CD4-positive, CD25-positive, alpha-beta regulatory T cell (primary cell): Measurements from ENCODE around the gene STAB2. TPM values are rescaled to one million over a fixed set of nuclear protein-coding genes. Genes with fewer than 3 reads are reported as not detected.

Source experiments
- ATAC-seq, 2 donors: fragments of 150-1000 bp; cut with Tn5 transposase; one replicate each; pipeline ENCODE4 v1.10.0; 2021; ENCODE audit warnings: low read depth in 2 of 2, moderate number of reproducible peaks in 2 of 2, moderate library complexity in 1 of 2
- DNase-seq, 3 donors: peaks; one replicate each; pipeline versions ENCODE4 v3.0.0 to v3.0.0-alpha.2; 2012 to 2022; ENCODE audit warnings: mixed read lengths in 1 of 3
- H3K27ac ChIP-seq: one replicate; pipeline ENCODE4 v1.7.0; 2013; ENCODE audit warnings: mild to moderate bottlenecking, low read length; ENCODE audit not compliant: insufficient read depth, poor library complexity, severe bottlenecking
- H3K27me3 ChIP-seq: one replicate; pipeline ENCODE4 v1.7.0; 2013; ENCODE audit warnings: low read length; ENCODE audit not compliant: control insufficient read depth, insufficient read depth
- H3K36me3 ChIP-seq: one replicate; pipeline ENCODE4 v1.7.0; 2013; ENCODE audit warnings: mild to moderate bottlenecking, low read length, moderate library complexity; ENCODE audit not compliant: control insufficient read depth, insufficient read depth
- H3K4me1 ChIP-seq: 2 replicates; pipeline ENCODE4 v1.7.0; 2013; ENCODE audit warnings: mild to moderate bottlenecking, low read length; ENCODE audit not compliant: insufficient read depth, control insufficient read depth, poor library complexity, severe bottlenecking
- H3K4me3 ChIP-seq: one replicate; pipeline ENCODE4 v1.7.0; 2013; ENCODE audit warnings: low read depth, mild to moderate bottlenecking, low read length, moderate library complexity
- H3K9me3 ChIP-seq, 2 experiments: 1 replicate in 1 of 2; 2 replicates in 1 of 2; pipeline ENCODE4 v1.7.0; 2013; ENCODE audit warnings: low read length in 2 of 2, mild to moderate bottlenecking in 1 of 2, moderate library complexity in 1 of 2; ENCODE audit not compliant: control insufficient read depth in 2 of 2
- H3K27ac Mint-ChIP-seq, 3 donors: one replicate each; pipeline ENCODE4 v1.8.0; 2020 to 2022; ENCODE audit warnings: mild to moderate bottlenecking in 3 of 3, mixed read lengths in 3 of 3, moderate library complexity in 2 of 3
- H3K27me3 Mint-ChIP-seq: one replicate; pipeline ENCODE4 v1.8.0; 2022; ENCODE audit warnings: mild to moderate bottlenecking, mixed read lengths
- H3K36me3 Mint-ChIP-seq: one replicate; pipeline ENCODE4 v1.8.0; 2020; ENCODE audit warnings: mixed read lengths
- H3K4me1 Mint-ChIP-seq, 4 donors: one replicate each; pipeline ENCODE4 v1.8.0; 2020 to 2022; ENCODE audit warnings: mixed read lengths in 4 of 4, mild to moderate bottlenecking in 1 of 4
- H3K4me3 Mint-ChIP-seq, 4 donors: one replicate each; pipeline ENCODE4 v1.8.0; 2020 to 2022; ENCODE audit warnings: mild to moderate bottlenecking in 4 of 4, mixed read lengths in 4 of 4, moderate library complexity in 3 of 4
- H3K9me3 Mint-ChIP-seq, 7 donors: one replicate each; pipeline ENCODE4 v1.8.0; 2020 to 2022; ENCODE audit warnings: mixed read lengths in 7 of 7, mild to moderate bottlenecking in 3 of 7, moderate library complexity in 2 of 7
- polyA plus RNA-seq, 4 donors: library from polyadenylated mRNA; unstranded; fragments of 300-500 nt; fragmentation: Illumina TruSeq; gene quantifications; one replicate each; pipeline ENCODE4 v1.2.3, GENCODE V29; 2021
- total RNA-seq: library from RNA; stranded (reverse); gene quantifications from one replicate; pipeline ENCODE4 v1.2.3, GENCODE V29; 2022

Gene STAB2
- total and polyA plus RNA-seq, 5 donors from 2014 or later = not detected

DNA sequence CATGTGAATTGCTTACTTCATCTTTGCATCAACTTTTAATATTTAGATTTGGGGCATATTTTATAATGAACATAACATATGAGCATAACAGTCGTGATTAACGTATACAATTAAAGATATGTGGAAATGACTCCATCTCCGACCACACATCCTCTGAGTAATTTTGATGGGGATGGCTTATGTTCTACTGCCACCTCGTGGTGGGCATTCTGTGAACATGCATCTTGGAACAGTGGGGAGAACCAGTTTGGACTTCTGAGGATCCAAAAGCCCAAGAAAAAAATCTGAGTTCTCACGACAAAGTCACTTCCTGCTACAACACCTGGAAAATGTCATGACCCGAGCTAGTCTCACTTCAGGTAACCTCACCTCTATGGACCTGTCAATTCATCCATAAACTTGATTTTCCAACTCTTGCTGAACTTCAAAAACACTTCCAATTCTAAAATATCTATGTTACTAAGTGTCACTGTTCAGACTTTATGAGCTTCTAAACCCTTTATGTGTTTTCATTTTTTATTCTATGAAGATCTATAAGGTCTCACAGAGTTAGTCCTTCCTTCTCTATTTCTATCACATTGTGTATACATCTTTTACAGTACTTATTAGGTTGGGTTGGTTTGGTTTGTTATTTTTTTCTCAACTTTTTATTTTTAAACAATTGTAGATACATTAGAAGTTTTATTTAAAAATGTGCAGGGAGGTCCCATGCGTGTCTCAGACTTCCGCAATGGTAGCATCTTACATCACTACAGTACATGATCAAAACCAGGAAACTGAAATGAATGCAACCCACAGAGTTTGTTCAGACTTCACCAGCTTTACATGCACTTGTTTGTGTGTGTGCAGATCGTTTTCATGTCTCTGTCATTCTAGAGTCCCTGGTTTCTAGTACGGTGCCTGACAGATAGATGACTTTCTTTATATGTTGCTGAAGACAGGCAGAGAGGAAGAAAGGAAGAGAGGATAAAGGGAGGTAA lies 38.2 kb upstream of the STAB2 start:
- Histone ChIP-seq H3K9me3 (no peaks in the 10 kb centered on the region), H3K4me1 (no peaks in the 10 kb centered on the region), H3K27ac (no peak overlapping the region), H3K27me3 (peaks cover 4% of the 10 kb centered on the region), H3K36me3 (no peaks in the 10 kb centered on the region), H3K4me3 (no peak overlapping the region)
- DNase-seq = peak; percentile 54 to 79 (median 72)
- ATAC-seq = peak; percentile 58 to 75
- Mint-ChIP-seq H3K27me3 (peaks cover 14% of the 10 kb centered on the region), H3K9me3 (no peaks in the 10 kb centered on the region), H3K4me3 (no peak overlapping the region), H3K36me3 (no peaks in the 10 kb centered on the region), H3K27ac (no peak overlapping the region), H3K4me1 (peaks cover 0 to 6% (median 3%) of the 10 kb centered on the region in 4 donors)

DNA sequence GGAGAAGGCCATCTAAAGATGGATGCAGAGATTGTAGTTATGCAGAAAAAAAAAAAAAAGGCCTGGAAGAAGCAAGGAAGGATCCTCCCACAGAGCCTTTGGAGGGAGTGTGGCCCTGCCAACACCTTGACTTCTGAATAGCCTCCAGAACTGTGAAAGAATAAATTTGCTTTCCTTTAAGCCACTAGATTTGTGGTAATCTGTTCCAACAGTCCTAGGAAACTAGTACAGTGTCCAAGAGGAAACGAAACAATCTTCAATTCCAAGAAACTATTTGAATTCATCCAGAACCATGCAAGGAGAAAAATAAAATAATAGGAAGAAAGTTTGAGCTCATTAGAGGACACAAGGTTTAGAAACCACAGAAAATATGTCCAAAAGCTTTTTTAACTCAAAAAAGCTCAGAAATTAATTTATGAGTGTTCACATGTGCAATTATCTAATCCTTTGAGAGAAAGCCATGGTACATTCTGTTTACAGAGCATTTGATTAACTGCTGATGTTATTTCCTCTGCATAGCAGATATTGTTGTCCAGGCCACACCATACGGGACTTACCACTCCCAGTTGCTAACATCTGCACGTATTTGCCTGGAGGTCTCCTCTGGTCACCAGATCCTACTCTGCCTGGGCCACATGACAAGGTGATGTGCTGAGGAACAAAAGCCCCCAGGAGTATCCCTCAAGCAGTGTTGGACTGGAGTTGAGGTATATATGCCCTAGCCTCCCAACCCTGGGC lies 30.0 kb upstream of the STAB2 start:
- Histone ChIP-seq H3K4me3 (no peak overlapping the region), H3K36me3 (no peaks in the 10 kb centered on the region), H3K9me3 (no peaks in the 10 kb centered on the region), H3K4me1 (no peaks in the 10 kb centered on the region), H3K27ac (no peak overlapping the region), H3K27me3 (peaks cover 2% of the 10 kb centered on the region)
- ATAC-seq (no peak), DNase-seq (no peak)
- peaks cover 0 to 2% (median 0%) of the 10 kb centered on the region in 7 donors for H3K9me3 Mint-ChIP-seq
- H3K4me3 Mint-ChIP-seq = no peak overlapping the region
- no peaks in the 10 kb centered on the region for H3K4me1 Mint-ChIP-seq
- H3K27ac Mint-ChIP-seq = no peak overlapping the region
- no peaks in the 10 kb centered on the region for H3K36me3 Mint-ChIP-seq
- H3K27me3 Mint-ChIP-seq = peaks cover 28% of the 10 kb centered on the region

DNA sequence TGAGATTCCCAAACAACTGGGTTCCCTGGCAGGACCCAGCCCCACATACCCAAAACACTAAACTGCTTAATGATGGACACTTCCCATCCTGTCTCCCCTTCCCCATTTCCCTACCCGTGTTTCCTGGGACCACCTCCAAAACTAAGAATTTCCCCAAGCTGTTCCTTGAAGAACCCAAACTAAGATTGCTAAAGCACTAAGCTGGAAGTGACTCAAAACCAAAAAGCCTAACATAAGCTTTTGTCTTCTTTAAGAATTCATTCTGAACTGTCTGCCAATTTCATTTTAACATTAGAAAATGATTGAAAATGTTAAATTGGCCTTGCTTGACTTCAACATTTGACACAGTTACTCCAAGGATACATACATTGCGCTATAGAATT lies 29.5 kb upstream of the STAB2 start:
- Histone ChIP-seq H3K9me3 (no peaks in the 10 kb centered on the region), H3K4me3 (no peak overlapping the region), H3K4me1 (no peaks in the 10 kb centered on the region), H3K36me3 (no peaks in the 10 kb centered on the region), H3K27me3 (peaks cover 2% of the 10 kb centered on the region), H3K27ac (no peak overlapping the region)
- DNase-seq (no peak), ATAC-seq (no peak)
- H3K9me3 Mint-ChIP-seq = peaks cover 0 to 2% (median 0%) of the 10 kb centered on the region in 7 donors
- no peak overlapping the region for H3K4me3 Mint-ChIP-seq
- no peaks in the 10 kb centered on the region for H3K4me1 Mint-ChIP-seq
- no peaks in the 10 kb centered on the region for H3K36me3 Mint-ChIP-seq
- H3K27ac Mint-ChIP-seq = no peak overlapping the region
- H3K27me3 Mint-ChIP-seq = peaks cover 28% of the 10 kb centered on the region

DNA sequence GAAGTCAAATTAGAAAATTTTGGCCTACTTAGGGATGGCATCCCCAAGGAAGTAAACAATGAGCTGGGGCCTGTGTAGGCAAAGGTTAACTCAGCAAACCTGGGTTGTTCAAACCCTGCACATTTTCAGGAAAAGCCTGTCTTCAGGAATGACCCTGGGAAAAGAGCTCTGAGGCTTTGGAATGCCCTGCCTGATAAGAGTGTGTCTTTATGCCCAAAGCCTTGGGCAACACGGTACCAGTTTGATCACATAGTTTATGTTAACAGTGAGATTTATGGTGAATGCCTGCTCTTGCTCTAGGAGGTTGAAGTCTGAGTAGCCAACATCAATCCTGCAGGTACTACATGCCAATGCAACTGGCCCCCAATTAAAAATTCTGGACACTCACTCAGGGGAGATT lies 28.2 kb upstream of the STAB2 start:
- DNase-seq = no peak
- Mint-ChIP-seq H3K27me3 (peaks cover 19% of the 10 kb centered on the region), H3K9me3 (peaks cover 0 to 3% (median 0%) of the 10 kb centered on the region in 7 donors), H3K4me3 (no peak overlapping the region), H3K4me1 (no peaks in the 10 kb centered on the region), H3K27ac (no peak overlapping the region), H3K36me3 (no peaks in the 10 kb centered on the region)
- no peak overlapping the region for H3K4me3 ChIP-seq
- no peaks in the 10 kb centered on the region for H3K9me3 ChIP-seq
- no peak for ATAC-seq
- no peaks in the 10 kb centered on the region for H3K36me3 ChIP-seq
- H3K27me3 ChIP-seq = peaks cover 2% of the 10 kb centered on the region
- H3K27ac ChIP-seq = no peak overlapping the region
- H3K4me1 ChIP-seq = no peaks in the 10 kb centered on the region

DNA sequence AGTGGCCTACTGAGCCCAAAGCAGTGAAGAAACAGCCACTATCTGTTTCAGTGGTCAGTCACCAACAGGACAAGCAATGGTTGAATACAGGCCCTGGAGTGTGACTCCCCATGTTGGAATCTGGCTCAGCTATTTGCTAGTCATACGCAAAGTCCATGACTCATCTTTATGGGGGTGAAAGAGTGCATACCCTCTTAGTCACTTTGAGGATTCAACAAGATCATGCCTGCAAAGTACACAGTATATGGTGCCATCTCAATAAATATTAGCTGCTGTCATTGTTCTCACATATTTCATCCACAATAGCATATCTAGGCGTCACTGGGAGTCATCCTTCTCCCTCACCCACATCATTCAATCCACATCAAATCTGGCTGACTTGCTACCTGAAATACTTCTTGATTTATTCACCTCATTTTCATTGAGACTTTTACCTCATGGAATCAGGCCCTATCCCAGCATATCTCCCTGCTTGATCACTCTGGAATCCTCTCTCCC lies 26.4 kb upstream of the STAB2 start:
- peak overlapping the region in 1 of 3 donors; percentile 38 for H3K27ac Mint-ChIP-seq
- no peaks in the 10 kb centered on the region for H3K36me3 ChIP-seq
- DNase-seq (no peak), ATAC-seq (no peak)
- peaks cover 11% of the 10 kb centered on the region for H3K27me3 Mint-ChIP-seq
- H3K27ac ChIP-seq = no peak overlapping the region
- H3K4me1 Mint-ChIP-seq = no peaks in the 10 kb centered on the region
- no peaks in the 10 kb centered on the region for H3K4me1 ChIP-seq
- no peak overlapping the region for H3K4me3 Mint-ChIP-seq
- H3K4me3 ChIP-seq = no peak overlapping the region
- peaks cover 0 to 8% of the 10 kb centered on the region in 2 experiments for H3K9me3 ChIP-seq
- peaks cover 0 to 11% (median 6%) of the 10 kb centered on the region in 7 donors for H3K9me3 Mint-ChIP-seq
- H3K27me3 ChIP-seq = peaks cover 2% of the 10 kb centered on the region
- no peaks in the 10 kb centered on the region for H3K36me3 Mint-ChIP-seq

DNA sequence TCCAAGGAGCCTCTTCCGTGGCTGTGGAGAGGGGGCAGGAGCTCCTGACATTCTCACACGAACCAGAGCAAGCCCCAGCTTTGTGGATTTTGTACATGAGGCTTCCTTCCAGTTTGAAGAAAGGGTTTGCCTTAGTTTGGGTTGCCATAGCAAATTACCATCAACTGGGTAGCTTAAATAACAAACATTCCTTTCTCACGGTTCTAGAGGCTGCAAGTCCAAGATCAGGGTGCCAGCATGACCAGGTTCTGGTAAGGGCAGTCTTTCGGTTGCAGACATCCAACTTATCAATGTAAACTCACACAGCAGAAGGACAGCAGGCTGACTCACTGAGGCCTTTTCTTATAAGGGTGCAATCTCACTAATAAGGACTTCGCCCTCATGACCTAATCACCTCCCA lies 25.9 kb upstream of the STAB2 start:
- no peaks in the 10 kb centered on the region for H3K36me3 Mint-ChIP-seq
- peaks cover 11% of the 10 kb centered on the region for H3K27me3 Mint-ChIP-seq
- no peak overlapping the region for H3K4me3 Mint-ChIP-seq
- no peak for DNase-seq
- Histone ChIP-seq H3K27me3 (peaks cover 2% of the 10 kb centered on the region), H3K9me3 (peaks cover 3 to 12% of the 10 kb centered on the region in 2 experiments), H3K4me3 (no peak overlapping the region), H3K27ac (no peak overlapping the region), H3K36me3 (no peaks in the 10 kb centered on the region), H3K4me1 (no peaks in the 10 kb centered on the region)
- H3K27ac Mint-ChIP-seq = peak overlapping the region in 1 of 3 donors; percentile 38
- H3K9me3 Mint-ChIP-seq = peaks cover 0 to 14% (median 11%) of the 10 kb centered on the region in 7 donors
- no peak for ATAC-seq
- no peaks in the 10 kb centered on the region for H3K4me1 Mint-ChIP-seq

DNA sequence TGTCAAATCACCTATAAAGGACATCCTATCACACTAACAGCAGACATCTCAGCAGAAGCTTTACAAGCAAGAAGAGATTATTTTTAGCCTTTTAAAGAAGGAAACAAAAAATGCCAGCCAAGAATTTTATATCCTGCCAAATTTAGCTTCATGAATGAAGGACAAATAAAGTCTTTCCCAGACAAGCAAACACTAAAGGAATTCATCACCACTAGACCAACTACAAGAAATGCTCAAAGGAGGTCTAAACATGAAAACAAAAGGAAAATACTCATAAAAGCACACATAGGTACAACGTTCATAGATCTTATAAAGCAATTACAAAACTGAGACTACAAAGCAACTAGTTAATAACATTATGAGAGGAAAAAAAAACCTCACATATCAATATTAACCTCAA lies 20.7 kb upstream of the STAB2 start:
- no peak for DNase-seq
- Histone ChIP-seq H3K27me3 (peaks cover 7% of the 10 kb centered on the region), H3K27ac (no peak overlapping the region), H3K36me3 (no peaks in the 10 kb centered on the region), H3K9me3 (peaks cover 11 to 19% of the 10 kb centered on the region in 2 experiments), H3K4me1 (no peaks in the 10 kb centered on the region), H3K4me3 (no peak overlapping the region)
- no peaks in the 10 kb centered on the region for H3K36me3 Mint-ChIP-seq
- H3K4me1 Mint-ChIP-seq = no peaks in the 10 kb centered on the region
- peaks cover 0 to 27% (median 12%) of the 10 kb centered on the region in 7 donors for H3K9me3 Mint-ChIP-seq
- ATAC-seq = no peak
- H3K27ac Mint-ChIP-seq = no peak overlapping the region
- no peak overlapping the region for H3K4me3 Mint-ChIP-seq
- peaks cover 35% of the 10 kb centered on the region for H3K27me3 Mint-ChIP-seq
